22Rv1 (cell line): ENCODE data around the gene SMYD2.

Experiments used
- H3K27ac ChIP-seq: fragments of 450-650 bp; 2 replicates; pipeline ENCODE4 v1.5.1; 2017
- CTCF ChIP-seq: fragments of 450-650 bp; IDR thresholded peaks from 2 replicates; pipeline ENCODE4 v1.5.1; 2017; ENCODE audit warnings: mild to moderate bottlenecking
- ZFX ChIP-seq: fragments of 450-650 bp; IDR thresholded peaks from 2 replicates; pipeline ENCODE4 v1.6.1; 2017; ENCODE audit warnings: antibody characterized with exemption, borderline replicate concordance

SMYD2 gene

DNA sequence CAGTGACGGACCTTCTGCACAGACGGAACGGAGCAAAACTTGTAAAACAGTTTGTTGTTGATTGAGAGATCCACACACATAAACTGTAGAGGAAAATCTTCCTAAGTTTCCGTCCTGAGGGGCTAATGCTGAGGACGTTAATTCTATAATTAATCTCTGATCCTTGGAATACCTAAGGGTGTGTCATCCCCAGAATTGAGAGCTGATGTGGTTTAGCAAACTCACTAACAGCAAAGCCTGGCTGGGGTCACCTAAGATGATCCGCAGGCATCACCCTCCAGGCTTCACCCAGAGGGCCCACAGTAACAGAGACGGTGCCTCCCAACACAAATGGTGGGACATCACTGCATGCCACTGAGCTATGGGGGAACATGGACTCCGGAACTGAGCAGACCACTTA is 97.5 kb downstream of the SMYD2 start:
- no peak for TF ChIP-seq CTCF
- TF ChIP-seq ZFX, result no peak
- H3K27ac ChIP-seq, result no peak overlapping the region

GRCh38 chr1:214379236-214379970 is 98.4 kb downstream of the SMYD2 start:
- H3K27ac ChIP-seq, result no peak overlapping the region
- TF ChIP-seq ZFX, result no peak
- TF ChIP-seq CTCF, result no peak

DNA sequence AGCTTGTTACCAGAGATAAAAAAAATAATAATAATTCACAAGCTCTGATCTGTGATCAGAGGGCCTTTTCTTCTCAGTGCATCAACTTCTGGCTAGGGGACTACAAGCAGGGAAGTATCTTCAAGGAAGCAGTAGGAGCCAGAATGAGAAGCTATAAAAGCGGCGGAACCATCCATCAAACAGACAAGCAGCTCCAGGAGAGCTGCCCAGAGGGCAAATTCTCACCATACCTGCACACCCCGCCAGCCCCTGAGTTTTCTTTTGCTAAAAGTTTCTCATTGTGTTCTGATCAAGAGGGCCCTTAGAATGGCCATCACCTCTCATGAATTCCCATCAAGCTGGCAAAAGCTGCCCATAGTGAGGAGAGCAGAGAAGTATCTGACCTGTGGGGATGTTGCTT is 99.4 kb downstream of the SMYD2 start:
- no peak overlapping the region for H3K27ac ChIP-seq
- TF ChIP-seq CTCF, result no peak
- no peak for TF ChIP-seq ZFX

DNA sequence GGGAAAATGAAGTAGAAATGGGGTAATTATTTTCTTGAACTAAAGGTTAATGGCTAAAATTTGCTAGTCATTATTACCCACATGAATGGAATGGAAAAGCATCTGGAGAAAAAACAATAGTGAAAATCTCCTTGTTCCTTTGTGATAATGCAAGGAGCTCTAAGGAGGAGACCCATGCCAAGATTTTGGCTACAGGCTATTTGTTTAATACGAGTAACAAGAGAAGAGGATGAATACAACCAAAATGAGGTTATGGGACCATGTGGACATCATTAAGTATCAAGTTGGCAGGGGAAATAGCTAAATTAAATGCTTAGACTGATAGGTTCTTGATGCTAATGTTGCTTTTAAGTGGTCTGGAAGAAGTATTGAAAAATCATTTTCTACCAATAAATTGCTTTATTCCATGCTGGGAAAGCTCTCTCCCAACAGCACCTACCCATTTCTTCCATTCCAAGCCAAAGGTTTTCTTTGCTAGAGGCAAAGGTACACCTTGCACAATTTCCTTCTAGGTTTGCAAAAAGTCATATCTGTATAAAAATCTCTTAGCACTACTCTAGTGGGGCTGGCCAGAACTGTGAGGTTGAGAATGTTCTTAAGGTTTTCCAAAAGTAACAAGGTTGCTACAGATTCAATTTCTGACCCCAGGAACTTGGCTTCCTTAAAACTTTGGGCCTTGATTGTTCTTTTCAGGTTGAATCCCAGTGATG is 100.2 kb downstream of the SMYD2 start:
- H3K27ac ChIP-seq, result no peak overlapping the region
- TF ChIP-seq CTCF (no peak), ZFX (no peak)

GRCh38 chr1:214383381-214384372 is 102.7 kb downstream of the SMYD2 start:
- TF ChIP-seq CTCF, result no peak
- no peak for TF ChIP-seq ZFX
- no peak overlapping the region for H3K27ac ChIP-seq

GRCh38 chr1:214384373-214385079 is 103.6 kb downstream of the SMYD2 start:
- TF ChIP-seq ZFX (no peak), CTCF (no peak)

More at GRCh38 chr1:214384373-214385079, 103.6 kb downstream of the SMYD2 start:
- no peak overlapping the region for H3K27ac ChIP-seq
